Duodenal mucosa (tissue), 2 donors: ENCODE results near the gene PSMD11.
A peak's percentile ranks its signal among the peaks of the same experiment; 100 is the strongest.

Experiments used
- H3K27ac ChIP-seq: one replicate; pipeline ENCODE4 v1.7.0; 2013; ENCODE audit warnings: low read depth, low read length
- H3K27me3 ChIP-seq, 2 donors: one replicate each; pipeline ENCODE4 v1.7.0; 2013; ENCODE audit warnings: low read length in 2 of 2, control low read depth in 1 of 2; ENCODE audit not compliant: insufficient read depth in 2 of 2, control insufficient read depth in 1 of 2
- H3K36me3 ChIP-seq, 2 donors: one replicate each; pipeline ENCODE4 v1.7.0; 2013; ENCODE audit warnings: low read length in 2 of 2, control low read depth in 1 of 2; ENCODE audit not compliant: insufficient read depth in 2 of 2, control insufficient read depth in 1 of 2
- H3K4me1 ChIP-seq, 2 donors: one replicate each; pipeline ENCODE4 v1.7.0; 2013; ENCODE audit warnings: low read length in 2 of 2, control low read depth in 1 of 2; ENCODE audit not compliant: insufficient read depth in 2 of 2, control insufficient read depth in 1 of 2
- H3K4me3 ChIP-seq, 2 donors: one replicate each; pipeline ENCODE4 v1.7.0; 2013; ENCODE audit warnings: low read length in 2 of 2, low read depth in 1 of 2
- H3K9ac ChIP-seq, 2 donors: one replicate each; pipeline ENCODE4 v1.7.0; 2013; ENCODE audit warnings: low read length in 2 of 2, low read depth in 1 of 2
- H3K9me3 ChIP-seq, 2 donors: one replicate each; pipeline ENCODE4 v1.7.0; 2013; ENCODE audit warnings: low read length in 2 of 2, control low read depth in 1 of 2; ENCODE audit not compliant: control insufficient read depth in 1 of 2

PSMD11 gene

GRCh38 chr17:32482568-32483320, 38.4 kb downstream of the PSMD11 start:
- H3K27ac ChIP-seq: peak overlapping the region; percentile 7
- H3K9ac ChIP-seq: no peak overlapping the region
- H3K27me3 ChIP-seq: no peaks in the 10 kb centered on the region
- H3K4me3 ChIP-seq: no peak overlapping the region
- H3K9me3 ChIP-seq: no peaks in the 10 kb centered on the region
- H3K4me1 ChIP-seq: peaks cover under 1 to 8% of the 10 kb centered on the region in 2 donors
- peaks cover 27 to 44% of the 10 kb centered on the region in 2 donors for H3K36me3 ChIP-seq

GRCh38 chr17:32483451-32484019, 39.2 kb downstream of the PSMD11 start:
- peaks cover 0 to 3% of the 10 kb centered on the region in 2 donors for H3K27me3 ChIP-seq
- peaks cover 19 to 36% of the 10 kb centered on the region in 2 donors for H3K36me3 ChIP-seq
- H3K9me3 ChIP-seq: no peaks in the 10 kb centered on the region
- H3K9ac ChIP-seq: no peak overlapping the region
- H3K27ac ChIP-seq: peak overlapping the region; percentile 32
- no peak overlapping the region for H3K4me3 ChIP-seq
- H3K4me1 ChIP-seq: peaks cover 6 to 13% of the 10 kb centered on the region in 2 donors

GRCh38 chr17:32484041-32484461, 39.7 kb downstream of the PSMD11 start:
- peaks cover 6 to 13% of the 10 kb centered on the region in 2 donors for H3K4me1 ChIP-seq
- peaks cover 14 to 30% of the 10 kb centered on the region in 2 donors for H3K36me3 ChIP-seq
- H3K27me3 ChIP-seq: peaks cover 0 to 3% of the 10 kb centered on the region in 2 donors
- no peak overlapping the region for H3K4me3 ChIP-seq
- H3K9me3 ChIP-seq: no peaks in the 10 kb centered on the region
- no peak overlapping the region for H3K9ac ChIP-seq
- no peak overlapping the region for H3K27ac ChIP-seq

GRCh38 chr17:32484628-32485027, 40.3 kb downstream of the PSMD11 start:
- Histone ChIP-seq H3K4me1 (peaks cover 6 to 13% of the 10 kb centered on the region in 2 donors), H3K27me3 (peaks cover 0 to 3% of the 10 kb centered on the region in 2 donors), H3K27ac (no peak overlapping the region), H3K4me3 (no peak overlapping the region), H3K36me3 (peaks cover 10 to 25% of the 10 kb centered on the region in 2 donors), H3K9me3 (no peaks in the 10 kb centered on the region), H3K9ac (no peak overlapping the region)

GRCh38 chr17:32485261-32486110, 41.2 kb downstream of the PSMD11 start:
- Histone ChIP-seq H3K9ac (no peak overlapping the region), H3K36me3 (peaks cover 2 to 20% of the 10 kb centered on the region in 2 donors), H3K4me3 (no peak overlapping the region), H3K27me3 (peaks cover 0 to 3% of the 10 kb centered on the region in 2 donors), H3K9me3 (no peaks in the 10 kb centered on the region), H3K4me1 (peaks cover 6 to 13% of the 10 kb centered on the region in 2 donors), H3K27ac (no peak overlapping the region)

- peak overlapping the region; percentile 42 for H3K27ac ChIP-seq
- peak overlapping the region; percentile 47 to 62 for H3K4me3 ChIP-seq
- peaks cover 0 to 14% of the 10 kb centered on the region in 2 donors for H3K36me3 ChIP-seq
- no peaks in the 10 kb centered on the region for H3K9me3 ChIP-seq
- H3K27me3 ChIP-seq: peaks cover 0 to 3% of the 10 kb centered on the region in 2 donors
- H3K9ac ChIP-seq: no peak overlapping the region
- peaks cover 6 to 13% of the 10 kb centered on the region in 2 donors for H3K4me1 ChIP-seq
Measured at GRCh38 chr17:32486111-32486700, 41.9 kb downstream of the PSMD11 start.

GRCh38 chr17:32486701-32487472, 42.6 kb downstream of the PSMD11 start, which contains the start of gene CDK5R1:
TSS of gene CDK5R1 (plus strand) at chr17:32486993. CDS start at chr17:32487621, 628 bp downstream.
- no peaks in the 10 kb centered on the region for H3K9me3 ChIP-seq
- peak within 1 kb of the TSS; percentile 42 for H3K27ac ChIP-seq
- H3K4me3 ChIP-seq: peak within 1 kb of the TSS; percentile 56 to 62
- H3K36me3 ChIP-seq: peaks cover 0 to 7% of the 10 kb centered on the region in 2 donors
- H3K4me1 ChIP-seq: peaks cover 6 to 13% of the 10 kb centered on the region in 2 donors
- peaks cover 0 to 3% of the 10 kb centered on the region in 2 donors for H3K27me3 ChIP-seq
- peak within 1 kb of the TSS in 1 of 2 donors; percentile 32 for H3K9ac ChIP-seq

GRCh38 chr17:32487473-32488176, 43.3 kb downstream of the PSMD11 start:
- H3K9me3 ChIP-seq: no peaks in the 10 kb centered on the region
- H3K27me3 ChIP-seq: peaks cover 0 to 3% of the 10 kb centered on the region in 2 donors
- H3K27ac ChIP-seq: no peak overlapping the region
- peak overlapping the region in 1 of 2 donors; percentile 32 for H3K9ac ChIP-seq
- peaks cover 0 to 4% of the 10 kb centered on the region in 2 donors for H3K36me3 ChIP-seq
- H3K4me3 ChIP-seq: peak overlapping the region; percentile 56 to 62
- H3K4me1 ChIP-seq: peaks cover 6 to 13% of the 10 kb centered on the region in 2 donors
